ENCODE results near the gene ROR1. TPM values are rescaled to one million over a fixed set of nuclear protein-coding genes. Genes with fewer than 3 reads are reported as not detected.

Gene ROR1
- total and polyA plus RNA-seq, 7 donors: 0.13 to 2.8 (median 1.2) TPM

DNA sequence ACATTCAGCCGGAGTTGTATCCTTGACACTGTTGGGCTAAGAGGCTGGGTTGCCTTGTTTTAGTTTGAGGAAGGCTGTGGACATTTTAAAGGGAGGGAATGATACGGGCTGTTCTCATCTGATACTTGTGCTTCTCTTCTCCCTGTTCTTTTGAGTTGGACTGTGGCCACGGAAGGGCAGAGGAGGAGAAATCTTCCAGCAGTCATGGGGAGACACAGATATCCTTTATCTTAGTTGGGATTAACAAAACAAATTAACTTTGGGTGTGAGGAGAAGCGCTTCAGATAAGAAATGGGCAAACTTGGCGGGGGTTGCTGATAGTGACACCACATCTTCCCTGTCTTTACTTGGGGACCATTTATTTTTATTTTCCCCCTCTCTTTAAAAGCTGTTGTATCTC, 138.8 kb downstream of the ROR1 start:
- no peaks in the 10 kb centered on the region for H3K27me3 ChIP-seq (ENCODE audit: insufficient read depth in 3 of 3, low read length in 2 of 3)
- no peak overlapping the region for H3K4me3 ChIP-seq
- ATAC-seq (no peak), DNase-seq (no peak)
- intact Hi-C loops (cut with DNase I): loop anchor here in 1 of 2 donors (10.0 kb wide), 1 partner anchor 218 kb away; no protein-coding TSS in a partner anchor
- no peaks in the 10 kb centered on the region for H3K36me3 ChIP-seq (ENCODE audit: insufficient read depth in 1 of 2, low read depth in 1 of 2)
- H3K27ac ChIP-seq: no peak overlapping the region
- TF ChIP-seq, protein P1, sequence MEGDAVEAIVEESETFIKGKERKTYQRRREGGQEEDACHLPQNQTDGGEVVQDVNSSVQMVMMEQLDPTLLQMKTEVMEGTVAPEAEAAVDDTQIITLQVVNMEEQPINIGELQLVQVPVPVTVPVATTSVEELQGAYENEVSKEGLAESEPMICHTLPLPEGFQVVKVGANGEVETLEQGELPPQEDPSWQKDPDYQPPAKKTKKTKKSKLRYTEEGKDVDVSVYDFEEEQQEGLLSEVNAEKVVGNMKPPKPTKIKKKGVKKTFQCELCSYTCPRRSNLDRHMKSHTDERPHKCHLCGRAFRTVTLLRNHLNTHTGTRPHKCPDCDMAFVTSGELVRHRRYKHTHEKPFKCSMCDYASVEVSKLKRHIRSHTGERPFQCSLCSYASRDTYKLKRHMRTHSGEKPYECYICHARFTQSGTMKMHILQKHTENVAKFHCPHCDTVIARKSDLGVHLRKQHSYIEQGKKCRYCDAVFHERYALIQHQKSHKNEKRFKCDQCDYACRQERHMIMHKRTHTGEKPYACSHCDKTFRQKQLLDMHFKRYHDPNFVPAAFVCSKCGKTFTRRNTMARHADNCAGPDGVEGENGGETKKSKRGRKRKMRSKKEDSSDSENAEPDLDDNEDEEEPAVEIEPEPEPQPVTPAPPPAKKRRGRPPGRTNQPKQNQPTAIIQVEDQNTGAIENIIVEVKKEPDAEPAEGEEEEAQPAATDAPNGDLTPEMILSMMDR (IDR thresholded peaks at IDR 0.05): no peak
- WGBS, 3 donors: 57 to 75% (median 72%) methylated on average over 5 of the region's 5 CpGs
- H3K9me3 ChIP-seq: no peaks in the 10 kb centered on the region
- H3K4me1 ChIP-seq: peaks cover 17% of the 10 kb centered on the region

DNA sequence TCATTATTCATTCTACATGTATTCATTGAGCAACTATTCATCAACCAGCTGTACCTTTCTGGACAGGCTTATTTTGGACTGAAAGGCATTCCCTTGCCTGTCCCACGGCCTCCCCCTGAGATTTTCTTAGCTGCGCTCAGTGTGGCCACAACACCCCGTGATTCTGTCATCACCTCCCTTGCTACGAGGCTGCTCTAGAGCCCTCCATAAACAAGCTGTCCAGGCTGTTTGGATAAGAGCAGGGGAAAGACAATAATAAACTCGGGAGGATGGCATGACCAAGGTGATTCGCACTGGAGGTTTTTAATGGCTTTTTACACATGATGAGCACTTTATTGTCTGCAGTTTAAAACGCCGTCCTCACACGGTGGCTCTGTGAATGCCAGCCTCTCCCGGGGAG, 139.7 kb downstream of the ROR1 start:
- intact Hi-C loops (cut with DNase I): loop anchor here in 1 of 2 donors (10.0 kb wide), 1 partner anchor 219 kb away; no protein-coding TSS in a partner anchor
- no peaks in the 10 kb centered on the region for H3K9me3 ChIP-seq
- no peak overlapping the region for H3K27ac ChIP-seq
- no peaks in the 10 kb centered on the region for H3K27me3 ChIP-seq (ENCODE audit: insufficient read depth in 3 of 3, low read length in 2 of 3)
- ATAC-seq: peak in 2 of 4 donors; percentile 26 to 46
- H3K4me3 ChIP-seq: no peak overlapping the region
- no peak for DNase-seq
- peaks cover 8% of the 10 kb centered on the region for H3K4me1 ChIP-seq
- 62 to 71% (median 70%) methylated on average over 10 of the region's 10 CpGs for WGBS, 3 donors
- no peaks in the 10 kb centered on the region for H3K36me3 ChIP-seq (ENCODE audit: insufficient read depth in 1 of 2, low read depth in 1 of 2)
- TF ChIP-seq, protein P1 (IDR thresholded peaks at IDR 0.05): no peak

DNA sequence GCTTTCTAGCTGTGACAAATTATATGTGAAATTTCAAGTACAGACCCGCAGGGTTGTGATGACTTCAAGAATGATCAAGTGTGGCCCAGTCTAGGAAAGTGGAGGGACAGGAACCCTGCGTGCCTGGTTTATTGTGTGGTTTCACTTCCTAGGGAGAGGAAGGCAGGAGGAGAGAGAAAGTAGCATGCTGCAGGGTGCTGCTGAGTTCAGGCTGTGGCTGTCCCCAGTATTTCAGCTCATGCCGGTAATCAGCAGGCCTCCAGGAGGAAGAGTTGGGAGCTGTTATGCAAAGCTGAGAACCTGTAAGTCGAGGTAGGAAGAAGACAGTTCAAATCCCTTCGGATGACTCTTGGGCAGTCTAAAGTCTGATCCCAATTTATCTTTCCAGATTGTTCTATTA, 140.4 kb downstream of the ROR1 start:
- TF ChIP-seq, protein P1 (IDR thresholded peaks at IDR 0.05): no peak
- ATAC-seq (no peak), DNase-seq (no peak)
- no peaks in the 10 kb centered on the region for H3K27me3 ChIP-seq (ENCODE audit: insufficient read depth in 3 of 3, low read length in 2 of 3)
- H3K9me3 ChIP-seq: no peaks in the 10 kb centered on the region
- intact Hi-C loops (cut with DNase I): loop anchor here in 1 of 2 donors (10.0 kb wide), 1 partner anchor 219 kb away; no protein-coding TSS in a partner anchor
- H3K4me3 ChIP-seq: no peak overlapping the region
- no peak overlapping the region for H3K27ac ChIP-seq
- H3K36me3 ChIP-seq (ENCODE audit: insufficient read depth in 1 of 2, low read depth in 1 of 2): no peaks in the 10 kb centered on the region
- peaks cover 4% of the 10 kb centered on the region for H3K4me1 ChIP-seq
- WGBS, 3 donors: 74 to 81% (median 80%) methylated on average over 5 of the region's 5 CpGs

DNA sequence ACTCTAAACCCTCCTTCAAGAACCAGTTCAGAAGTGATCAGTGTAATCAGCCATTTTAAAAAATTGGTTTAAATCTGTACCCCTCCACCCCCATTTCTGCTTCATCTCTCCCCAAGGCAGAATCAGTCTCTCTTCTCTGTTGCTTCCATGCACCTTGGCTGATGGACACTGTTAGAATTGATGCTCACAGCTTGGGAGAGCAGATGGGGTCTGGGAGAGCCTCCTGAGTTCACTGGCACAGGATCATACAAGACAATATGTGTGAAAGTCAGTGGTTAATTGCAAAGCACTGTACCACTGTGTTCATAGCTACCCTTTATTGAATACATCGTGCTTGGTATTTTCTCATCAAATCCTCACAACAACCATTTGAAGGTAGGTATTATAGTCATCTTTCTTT, 140.9 kb downstream of the ROR1 start:
- ATAC-seq (no peak), DNase-seq (no peak)
- Histone ChIP-seq H3K36me3 (ENCODE audit: insufficient read depth in 1 of 2, low read depth in 1 of 2) (no peaks in the 10 kb centered on the region), H3K27ac (no peak overlapping the region), H3K27me3 (ENCODE audit: insufficient read depth in 3 of 3, low read length in 2 of 3) (no peaks in the 10 kb centered on the region), H3K9me3 (no peaks in the 10 kb centered on the region), H3K4me1 (peaks cover 4% of the 10 kb centered on the region), H3K4me3 (no peak overlapping the region)
- WGBS, 3 donors: 88 to 91% (median 91%) methylated on average over 1 of the region's 1 CpG
- TF ChIP-seq, protein P1 (IDR thresholded peaks at IDR 0.05): no peak
- intact Hi-C loops (cut with DNase I): loop anchor here in 1 of 2 donors (5.0 to 10.0 kb wide), 2 partner anchors 137 to 220 kb away; no protein-coding TSS in a partner anchor

DNA sequence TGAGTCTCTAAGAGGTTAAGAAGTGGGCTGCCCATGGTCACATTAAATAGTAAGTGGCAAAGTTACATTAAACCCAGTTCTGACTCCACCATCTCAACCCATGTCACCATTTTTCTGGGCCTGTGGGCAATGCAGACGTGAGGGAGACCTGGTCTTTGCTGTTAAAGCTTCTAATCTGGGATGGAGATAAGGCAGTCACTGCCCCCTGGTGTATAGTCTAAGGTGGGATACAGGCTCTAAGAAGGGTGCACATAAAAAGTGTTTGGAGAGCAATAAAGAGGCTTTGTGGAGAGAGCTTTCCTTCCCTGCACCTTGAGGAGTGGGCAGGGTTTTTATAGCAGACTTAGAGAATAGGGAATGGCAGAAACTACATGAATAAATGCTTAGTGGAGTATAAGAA, 141.3 kb downstream of the ROR1 start:
- intact Hi-C loops (cut with DNase I): loop anchor here in 1 of 2 donors (5.0 to 10.0 kb wide), 2 partner anchors 138 to 220 kb away; no protein-coding TSS in a partner anchor
- Histone ChIP-seq H3K4me3 (no peak overlapping the region), H3K36me3 (ENCODE audit: insufficient read depth in 1 of 2, low read depth in 1 of 2) (no peaks in the 10 kb centered on the region), H3K27ac (no peak overlapping the region), H3K4me1 (peaks cover 4% of the 10 kb centered on the region), H3K27me3 (ENCODE audit: insufficient read depth in 3 of 3, low read length in 2 of 3) (no peaks in the 10 kb centered on the region), H3K9me3 (no peaks in the 10 kb centered on the region)
- TF ChIP-seq, protein P1 (IDR thresholded peaks at IDR 0.05): no peak
- DNase-seq (no peak), ATAC-seq (peak in 1 of 4 donors; percentile 50)
- whole genome bisulfite sequencing, 3 donors: 86 to 91% (median 88%) methylated on average over 1 of the region's 1 CpG
